ENCODE data around the gene CD83. TPM values are rescaled to one million over a fixed set of nuclear protein-coding genes. Genes with fewer than 3 reads are reported as not detected.

CD83 gene
- total RNA-seq, 1 experiment from 2014 or later = 5.5 TPM

DNA sequence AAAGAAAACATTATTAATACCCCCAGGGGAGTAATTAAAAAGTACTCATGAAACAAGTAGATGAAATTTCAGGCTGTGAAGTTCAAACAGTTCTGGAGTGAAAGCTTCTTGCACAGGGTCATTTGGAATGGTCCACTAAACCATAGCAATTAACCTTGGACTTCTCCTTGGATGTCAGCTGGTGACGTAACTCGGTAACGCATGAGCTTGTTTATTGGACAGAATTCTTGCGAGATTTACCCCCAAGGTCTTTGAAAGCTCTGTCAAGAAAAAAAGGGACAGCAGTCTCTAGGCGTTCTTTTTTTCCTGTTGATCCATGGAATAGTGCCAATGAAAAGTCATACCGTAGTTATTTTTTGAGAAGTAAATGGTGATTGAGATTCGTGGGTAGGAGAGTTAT lies 2.2 kb downstream of the CD83 start:
- TF ChIP-seq ZBTB43 (CRISPR knock-in tag; IDR thresholded peaks at IDR 0.05) (no peak), USF1 (CRISPR knock-in tag; IDR thresholded peaks at IDR 0.05) (no peak), EMX1 (CRISPR knock-in tag; IDR thresholded peaks at IDR 0.05) (no peak), ZNF121 (CRISPR knock-in tag; IDR thresholded peaks at IDR 0.05) (no peak), SOX15 (CRISPR knock-in tag; IDR thresholded peaks at IDR 0.05) (no peak), IRF2 (CRISPR knock-in tag; IDR thresholded peaks at IDR 0.05; ENCODE audit: borderline replicate concordance, low read depth) (no peak), NFATC4 (CRISPR knock-in tag; IDR thresholded peaks at IDR 0.05) (no peak), ATF6 (CRISPR knock-in tag; IDR thresholded peaks at IDR 0.05) (no peak), TP53 (CRISPR knock-in tag; IDR thresholded peaks at IDR 0.05) (no peak), PRRX2 (CRISPR knock-in tag; IDR thresholded peaks at IDR 0.05) (no peak), ZNF512 (CRISPR knock-in tag; IDR thresholded peaks at IDR 0.05; ENCODE audit: borderline replicate concordance) (no peak), MYBL2 (CRISPR knock-in tag; IDR thresholded peaks at IDR 0.05) (no peak)
- TF ChIP-seq, protein P1, sequence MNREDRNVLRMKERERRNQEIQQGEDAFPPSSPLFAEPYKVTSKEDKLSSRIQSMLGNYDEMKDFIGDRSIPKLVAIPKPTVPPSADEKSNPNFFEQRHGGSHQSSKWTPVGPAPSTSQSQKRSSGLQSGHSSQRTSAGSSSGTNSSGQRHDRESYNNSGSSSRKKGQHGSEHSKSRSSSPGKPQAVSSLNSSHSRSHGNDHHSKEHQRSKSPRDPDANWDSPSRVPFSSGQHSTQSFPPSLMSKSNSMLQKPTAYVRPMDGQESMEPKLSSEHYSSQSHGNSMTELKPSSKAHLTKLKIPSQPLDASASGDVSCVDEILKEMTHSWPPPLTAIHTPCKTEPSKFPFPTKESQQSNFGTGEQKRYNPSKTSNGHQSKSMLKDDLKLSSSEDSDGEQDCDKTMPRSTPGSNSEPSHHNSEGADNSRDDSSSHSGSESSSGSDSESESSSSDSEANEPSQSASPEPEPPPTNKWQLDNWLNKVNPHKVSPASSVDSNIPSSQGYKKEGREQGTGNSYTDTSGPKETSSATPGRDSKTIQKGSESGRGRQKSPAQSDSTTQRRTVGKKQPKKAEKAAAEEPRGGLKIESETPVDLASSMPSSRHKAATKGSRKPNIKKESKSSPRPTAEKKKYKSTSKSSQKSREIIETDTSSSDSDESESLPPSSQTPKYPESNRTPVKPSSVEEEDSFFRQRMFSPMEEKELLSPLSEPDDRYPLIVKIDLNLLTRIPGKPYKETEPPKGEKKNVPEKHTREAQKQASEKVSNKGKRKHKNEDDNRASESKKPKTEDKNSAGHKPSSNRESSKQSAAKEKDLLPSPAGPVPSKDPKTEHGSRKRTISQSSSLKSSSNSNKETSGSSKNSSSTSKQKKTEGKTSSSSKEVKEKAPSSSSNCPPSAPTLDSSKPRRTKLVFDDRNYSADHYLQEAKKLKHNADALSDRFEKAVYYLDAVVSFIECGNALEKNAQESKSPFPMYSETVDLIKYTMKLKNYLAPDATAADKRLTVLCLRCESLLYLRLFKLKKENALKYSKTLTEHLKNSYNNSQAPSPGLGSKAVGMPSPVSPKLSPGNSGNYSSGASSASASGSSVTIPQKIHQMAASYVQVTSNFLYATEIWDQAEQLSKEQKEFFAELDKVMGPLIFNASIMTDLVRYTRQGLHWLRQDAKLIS (CRISPR knock-in tag; IDR thresholded peaks at IDR 0.05; ENCODE audit: borderline replicate concordance) = no peak
- CTCF ChIA-PET = interaction anchor here (2.1 kb wide), 1 partner anchor 10 kb away, joined by 7 read pairs; no protein-coding TSS in a partner anchor
- Mint-ChIP-seq H3K27me3 (ENCODE audit: low read depth) (peaks cover 17% of the 10 kb centered on the region), H3K4me3 (no peak overlapping the region), H3K36me3 (peaks cover 4% of the 10 kb centered on the region; the same call in 1 of the 2 replicates), H3K4me1 (peaks cover 14% of the 10 kb centered on the region), H3K27ac (no peak overlapping the region), H3K9me3 (no peaks in the 10 kb centered on the region)
- ATAC-seq (no peak), DNase-seq (ENCODE audit: low spot score) (no peak)
- POLR2A ChIA-PET = no interaction called here

DNA sequence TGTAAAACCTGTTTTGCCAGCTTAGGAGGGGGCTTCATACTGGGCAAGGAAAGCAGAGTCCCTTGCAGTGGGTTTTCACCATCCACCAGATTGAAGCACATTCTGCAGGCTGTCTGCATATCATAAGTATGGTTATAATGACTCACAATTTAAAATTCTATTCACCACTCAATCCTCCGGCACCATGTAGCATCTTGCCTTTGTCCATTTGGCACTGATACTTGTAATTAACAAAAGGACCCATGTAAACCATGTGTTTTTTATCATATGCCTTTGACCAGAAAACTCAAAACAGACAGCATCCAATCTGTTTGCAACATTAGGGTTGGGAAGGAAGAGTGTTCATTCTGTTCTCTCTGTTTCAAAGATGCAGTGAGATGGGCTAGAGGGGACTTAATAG lies 3.0 kb downstream of the CD83 start:
- H3K27ac Mint-ChIP-seq = no peak overlapping the region
- H3K9me3 Mint-ChIP-seq = no peaks in the 10 kb centered on the region
- DNase-seq (ENCODE audit: low spot score) (no peak), ATAC-seq (no peak)
- no peak overlapping the region for H3K4me3 Mint-ChIP-seq
- TF ChIP-seq PRRX2 (CRISPR knock-in tag; IDR thresholded peaks at IDR 0.05) (no peak), E2F4 (CRISPR knock-in tag; IDR thresholded peaks at IDR 0.05; ENCODE audit: borderline replicate concordance, low read depth) (no peak), SP1 (CRISPR knock-in tag; conservative IDR thresholded peaks at IDR 0.05) (no peak), JUN (CRISPR knock-in tag; IDR thresholded peaks at IDR 0.05) (no peak), TP53 (CRISPR knock-in tag; IDR thresholded peaks at IDR 0.05) (no peak), ZNF671 (CRISPR knock-in tag; IDR thresholded peaks at IDR 0.05) (no peak), NFATC4 (CRISPR knock-in tag; IDR thresholded peaks at IDR 0.05) (no peak), NR2C2 (CRISPR knock-in tag; IDR thresholded peaks at IDR 0.05) (no peak), RELA (CRISPR knock-in tag; IDR thresholded peaks at IDR 0.05; ENCODE audit: borderline replicate concordance) (no peak), JAZF1 (CRISPR knock-in tag; IDR thresholded peaks at IDR 0.05) (no peak)
- TF ChIP-seq, protein P2, sequence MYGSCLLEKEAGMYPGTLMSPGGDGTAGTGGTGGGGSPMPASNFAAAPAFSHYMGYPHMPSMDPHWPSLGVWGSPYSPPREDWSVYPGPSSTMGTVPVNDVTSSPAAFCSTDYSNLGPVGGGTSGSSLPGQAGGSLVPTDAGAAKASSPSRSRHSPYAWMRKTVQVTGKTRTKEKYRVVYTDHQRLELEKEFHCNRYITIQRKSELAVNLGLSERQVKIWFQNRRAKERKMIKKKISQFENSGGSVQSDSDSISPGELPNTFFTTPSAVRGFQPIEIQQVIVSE (CRISPR knock-in tag; IDR thresholded peaks at IDR 0.05; ENCODE audit: borderline replicate concordance) = no peak
- TF ChIP-seq, protein P3, sequence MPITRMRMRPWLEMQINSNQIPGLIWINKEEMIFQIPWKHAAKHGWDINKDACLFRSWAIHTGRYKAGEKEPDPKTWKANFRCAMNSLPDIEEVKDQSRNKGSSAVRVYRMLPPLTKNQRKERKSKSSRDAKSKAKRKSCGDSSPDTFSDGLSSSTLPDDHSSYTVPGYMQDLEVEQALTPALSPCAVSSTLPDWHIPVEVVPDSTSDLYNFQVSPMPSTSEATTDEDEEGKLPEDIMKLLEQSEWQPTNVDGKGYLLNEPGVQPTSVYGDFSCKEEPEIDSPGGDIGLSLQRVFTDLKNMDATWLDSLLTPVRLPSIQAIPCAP (CRISPR knock-in tag; IDR thresholded peaks at IDR 0.05) = no peak
- H3K4me1 Mint-ChIP-seq = peaks cover 14% of the 10 kb centered on the region
- peaks cover 4% of the 10 kb centered on the region; the same call in 1 of the 2 replicates for H3K36me3 Mint-ChIP-seq
- ChIA-PET CTCF (interaction anchor here (2.1 kb wide), 1 partner anchor 9 kb away, joined by 7 read pairs; no protein-coding TSS in a partner anchor), POLR2A (no interaction called here)
- peaks cover 16% of the 10 kb centered on the region for H3K27me3 Mint-ChIP-seq (ENCODE audit: low read depth)

Data from WTC11 (cell line).